ENCODE data around the gene SH2D2A.

- TF ChIP-seq CTCF (IDR thresholded peaks at IDR 0.05; ENCODE audit: borderline replicate concordance, extremely low read depth, low read length, poor library complexity, severe bottlenecking), result no peak
- no peak for TF ChIP-seq EZH2 (IDR thresholded peaks at IDR 0.05; ENCODE audit: borderline replicate concordance, low read depth, low read length, severe bottlenecking)
Measured at GRCh38 chr1:156815307-156815826, 1.3 kb downstream of the SH2D2A start.

Data from DND-41 (cell line).